ENCODE data around the gene FRMD1.

The FRMD1 gene

DNA sequence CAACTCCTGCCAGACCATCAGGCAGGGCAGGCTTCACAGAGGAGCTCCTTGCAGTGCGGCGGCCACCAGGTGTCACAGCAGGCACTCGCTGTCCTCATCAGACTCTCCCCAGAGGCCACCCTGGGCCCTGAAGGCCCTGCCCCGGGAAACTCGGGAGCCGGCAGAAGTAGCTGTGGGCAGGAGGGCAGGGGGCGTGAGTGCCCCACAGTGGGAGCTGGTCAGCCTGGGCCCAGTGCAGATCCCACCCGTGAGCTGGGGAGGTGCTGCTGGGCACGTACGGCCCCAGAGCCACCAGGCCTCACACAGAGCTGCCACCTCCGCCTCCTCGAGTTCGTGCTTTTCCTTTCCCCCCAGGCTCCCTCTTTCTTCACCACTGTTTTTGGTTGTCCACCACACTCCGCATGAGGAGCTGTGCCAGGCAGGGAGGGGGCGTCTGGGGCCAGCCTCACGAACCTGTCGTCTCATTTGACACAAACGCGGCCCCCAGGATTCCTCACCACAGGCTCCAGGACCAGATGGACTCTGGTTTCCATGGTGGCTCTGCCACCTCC is 33.8 kb downstream of the FRMD1 start:
- Histone ChIP-seq H3K36me3 (ENCODE audit: insufficient read depth, low read length) (no peaks in the 10 kb centered on the region), H3K9me3 (ENCODE audit: insufficient read depth, low read depth, low read length) (peaks cover 10% of the 10 kb centered on the region), H3K4me3 (ENCODE audit: low read length) (no peak overlapping the region), H3K9ac (ENCODE audit: low read depth, low read length) (no peak overlapping the region), H3K27ac (ENCODE audit: low read depth, low read length) (no peak overlapping the region), H3K27me3 (ENCODE audit: insufficient read depth, low read length) (no peaks in the 10 kb centered on the region), H3K4me1 (ENCODE audit: insufficient read depth, low read length) (no peaks in the 10 kb centered on the region)
- 87% methylated on average over 19 of the region's 19 CpGs for WGBS

DNA sequence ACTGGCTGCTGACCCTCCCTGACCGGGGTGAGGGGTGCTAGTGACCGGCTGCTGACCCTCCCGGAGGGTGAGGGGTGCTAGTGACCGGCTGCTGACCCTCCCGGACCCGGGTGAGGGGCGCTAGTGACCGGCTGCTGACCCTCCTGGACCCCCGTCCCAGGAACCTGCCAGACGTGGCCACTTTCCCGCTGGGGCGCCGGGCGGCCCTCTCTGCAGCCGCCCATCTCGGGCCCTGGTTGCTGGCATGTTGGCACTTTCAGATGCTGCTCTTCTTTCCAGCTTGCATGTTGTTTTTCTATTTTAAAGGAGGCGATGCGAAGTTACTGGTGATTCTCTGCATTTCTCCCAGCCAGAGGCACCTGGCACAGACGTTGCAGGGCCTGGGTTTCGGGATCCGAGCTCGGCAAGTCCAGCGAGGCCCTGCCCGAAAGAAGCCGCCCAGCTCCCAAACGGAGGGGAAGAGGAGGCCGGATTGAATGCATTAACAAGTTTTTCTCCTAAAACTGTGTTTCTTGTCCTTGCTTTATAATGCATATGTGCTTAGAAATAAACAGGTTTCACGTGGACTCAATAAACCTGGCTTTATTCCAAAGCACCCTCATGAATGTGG is 34.4 kb downstream of the FRMD1 start:
- WGBS, result 91% methylated on average over 28 of the region's 28 CpGs
- no peaks in the 10 kb centered on the region for H3K4me1 ChIP-seq (ENCODE audit: insufficient read depth, low read length)

DNA sequence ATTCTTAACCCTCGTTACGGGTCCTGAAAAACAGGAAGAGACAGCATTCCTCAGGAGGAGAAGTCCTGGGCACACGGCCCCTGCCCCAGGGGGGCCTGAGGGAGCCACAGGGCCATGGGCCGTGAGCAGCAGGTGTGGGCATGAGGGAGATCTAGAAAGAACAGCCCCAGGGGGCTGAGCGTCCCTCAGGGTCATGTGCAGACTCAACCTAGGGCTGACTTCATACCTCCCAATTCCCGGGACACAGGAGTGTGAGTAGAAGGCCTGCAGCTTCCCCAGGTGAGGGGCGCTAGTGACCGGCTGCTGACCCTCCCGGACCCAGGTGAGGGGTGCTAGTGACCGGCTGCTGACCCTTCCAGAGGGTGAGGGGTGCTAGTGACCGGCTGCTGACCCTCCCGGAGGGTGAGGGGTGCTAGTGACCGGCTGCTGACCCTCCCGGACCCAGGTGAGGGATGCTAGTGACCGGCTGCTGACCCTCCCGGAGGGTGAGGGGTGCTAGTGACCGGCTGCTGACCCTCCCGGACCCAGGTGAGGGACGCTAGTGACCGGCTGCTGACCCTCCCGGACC is 35.1 kb downstream of the FRMD1 start:
- H3K36me3 ChIP-seq (ENCODE audit: insufficient read depth, low read length), result no peaks in the 10 kb centered on the region
- H3K4me1 ChIP-seq (ENCODE audit: insufficient read depth, low read length), result no peaks in the 10 kb centered on the region
- H3K9me3 ChIP-seq (ENCODE audit: insufficient read depth, low read depth, low read length), result peaks cover 23% of the 10 kb centered on the region
- H3K27me3 ChIP-seq (ENCODE audit: insufficient read depth, low read length), result no peaks in the 10 kb centered on the region
- WGBS, result 95% methylated on average over 21 of the region's 21 CpGs
- no peak overlapping the region for H3K4me3 ChIP-seq (ENCODE audit: low read length)
- H3K27ac ChIP-seq (ENCODE audit: low read depth, low read length), result no peak overlapping the region
- H3K9ac ChIP-seq (ENCODE audit: low read depth, low read length), result no peak overlapping the region

More for the DNA sequence above, 34.4 kb downstream of the FRMD1 start:
- H3K27me3 ChIP-seq (ENCODE audit: insufficient read depth, low read length), result no peaks in the 10 kb centered on the region
- no peak overlapping the region for H3K4me3 ChIP-seq (ENCODE audit: low read length)
- peaks cover 16% of the 10 kb centered on the region for H3K9me3 ChIP-seq (ENCODE audit: insufficient read depth, low read depth, low read length)
- H3K9ac ChIP-seq (ENCODE audit: low read depth, low read length), result no peak overlapping the region
- no peaks in the 10 kb centered on the region for H3K36me3 ChIP-seq (ENCODE audit: insufficient read depth, low read length)
- H3K27ac ChIP-seq (ENCODE audit: low read depth, low read length), result no peak overlapping the region

DNA sequence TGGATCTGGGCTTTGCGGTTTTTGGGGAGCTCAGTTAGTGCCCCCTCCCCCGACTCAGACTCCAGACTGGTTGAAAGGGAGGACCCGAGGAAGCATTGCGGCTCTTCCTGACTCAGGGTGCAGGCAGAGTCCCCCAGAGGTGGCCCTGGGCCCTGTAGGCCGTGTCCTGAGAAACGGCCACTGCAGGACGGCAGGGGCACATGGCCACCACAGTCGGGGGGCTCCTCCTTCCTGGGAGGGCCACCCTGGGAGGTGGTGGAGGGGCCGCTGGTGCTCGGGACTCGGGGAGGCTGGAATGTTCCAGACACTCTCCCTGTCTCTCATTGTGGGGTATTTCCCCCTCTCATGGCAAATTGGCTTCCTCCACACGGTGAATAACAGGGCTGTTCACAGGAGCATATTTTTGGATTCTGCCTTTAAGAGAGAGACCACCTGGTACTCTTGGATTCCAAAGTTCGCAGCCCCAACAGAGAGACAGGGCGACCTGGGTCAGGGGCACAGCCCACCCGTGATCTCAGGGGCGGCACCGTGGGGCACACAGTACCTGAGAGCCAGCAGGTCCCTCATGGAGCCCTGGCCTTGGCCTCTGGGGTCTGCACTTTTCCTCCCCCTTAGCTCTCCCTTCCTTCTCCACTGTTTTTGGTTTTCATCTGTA is 35.7 kb downstream of the FRMD1 start:
- Histone ChIP-seq H3K9me3 (ENCODE audit: insufficient read depth, low read depth, low read length) (peaks cover 29% of the 10 kb centered on the region), H3K4me3 (ENCODE audit: low read length) (no peak overlapping the region), H3K27ac (ENCODE audit: low read depth, low read length) (no peak overlapping the region), H3K4me1 (ENCODE audit: insufficient read depth, low read length) (no peaks in the 10 kb centered on the region), H3K9ac (ENCODE audit: low read depth, low read length) (no peak overlapping the region), H3K36me3 (ENCODE audit: insufficient read depth, low read length) (no peaks in the 10 kb centered on the region), H3K27me3 (ENCODE audit: insufficient read depth, low read length) (no peaks in the 10 kb centered on the region)
- WGBS, result 93% methylated on average over 17 of the region's 17 CpGs

DNA sequence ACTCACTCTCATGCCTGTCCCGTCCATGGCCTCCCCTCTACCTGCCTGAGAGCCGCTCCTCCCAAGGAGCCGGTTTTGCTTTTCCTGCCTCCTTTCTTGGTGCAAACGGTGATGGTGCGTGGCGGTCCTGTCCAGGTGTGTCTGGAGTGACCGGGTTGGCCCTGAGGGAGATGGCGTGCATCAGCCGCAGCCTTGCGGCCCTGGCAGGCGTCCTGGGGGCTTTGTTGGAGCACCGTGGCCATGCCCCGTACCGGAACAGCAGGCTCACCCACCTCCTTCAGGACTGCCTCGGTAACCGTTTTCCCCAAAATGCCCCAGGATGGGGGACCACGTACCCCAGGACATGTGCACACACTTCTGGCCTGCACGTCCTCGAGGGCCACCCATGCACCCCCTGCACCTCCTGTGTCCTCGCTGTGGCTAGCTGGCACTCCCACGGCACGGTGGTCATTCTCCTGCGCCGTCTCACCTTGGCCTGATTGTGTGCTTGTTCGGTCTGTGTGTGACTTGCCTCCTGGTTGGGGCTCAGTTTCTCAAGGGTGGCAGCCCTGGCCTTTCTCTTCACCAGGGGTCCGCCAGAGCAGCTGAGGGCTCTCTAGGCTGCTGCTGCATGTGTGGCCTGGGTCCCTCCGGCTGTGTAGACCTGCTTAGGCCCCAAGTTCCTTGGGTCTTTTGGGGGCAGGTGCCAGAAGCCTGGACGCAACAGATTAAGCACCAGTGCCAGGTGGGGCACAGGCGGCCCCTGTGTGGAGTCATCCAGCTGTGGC is 36.4 kb downstream of the FRMD1 start:
- H3K36me3 ChIP-seq (ENCODE audit: insufficient read depth, low read length), result no peaks in the 10 kb centered on the region
- H3K27me3 ChIP-seq (ENCODE audit: insufficient read depth, low read length), result no peaks in the 10 kb centered on the region
- H3K9me3 ChIP-seq (ENCODE audit: insufficient read depth, low read depth, low read length), result peaks cover 35% of the 10 kb centered on the region
- no peaks in the 10 kb centered on the region for H3K4me1 ChIP-seq (ENCODE audit: insufficient read depth, low read length)
- H3K4me3 ChIP-seq (ENCODE audit: low read length), result no peak overlapping the region
- 94% methylated on average over 29 of the region's 29 CpGs for WGBS
- no peak overlapping the region for H3K27ac ChIP-seq (ENCODE audit: low read depth, low read length)
- no peak overlapping the region for H3K9ac ChIP-seq (ENCODE audit: low read depth, low read length)

DNA sequence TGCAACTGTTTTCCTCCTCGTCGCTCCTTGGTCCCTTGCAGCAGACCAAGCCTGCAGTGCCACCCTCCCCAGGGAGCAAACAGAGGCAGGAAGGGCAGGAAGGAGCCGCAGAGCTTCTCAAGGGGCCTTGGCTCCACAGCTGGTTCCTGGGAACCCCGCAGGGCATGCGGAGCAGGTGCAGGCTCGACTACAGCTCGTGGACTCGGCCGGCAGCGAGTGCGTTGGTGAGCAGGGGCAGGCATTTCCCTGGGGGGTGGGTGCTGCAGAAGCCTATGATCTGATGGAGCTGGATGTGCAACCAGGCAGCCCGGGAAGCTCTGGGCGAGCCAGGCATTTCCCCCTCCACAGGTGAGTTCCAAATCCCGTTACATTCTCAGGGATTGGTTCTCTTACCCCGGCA is 37.1 kb downstream of the FRMD1 start:
- Histone ChIP-seq H3K36me3 (ENCODE audit: insufficient read depth, low read length) (no peaks in the 10 kb centered on the region), H3K9ac (ENCODE audit: low read depth, low read length) (no peak overlapping the region), H3K9me3 (ENCODE audit: insufficient read depth, low read depth, low read length) (peaks cover 35% of the 10 kb centered on the region), H3K27me3 (ENCODE audit: insufficient read depth, low read length) (no peaks in the 10 kb centered on the region), H3K27ac (ENCODE audit: low read depth, low read length) (no peak overlapping the region), H3K4me1 (ENCODE audit: insufficient read depth, low read length) (no peaks in the 10 kb centered on the region), H3K4me3 (ENCODE audit: low read length) (no peak overlapping the region)
- WGBS, result 88% methylated on average over 15 of the region's 15 CpGs

DNA sequence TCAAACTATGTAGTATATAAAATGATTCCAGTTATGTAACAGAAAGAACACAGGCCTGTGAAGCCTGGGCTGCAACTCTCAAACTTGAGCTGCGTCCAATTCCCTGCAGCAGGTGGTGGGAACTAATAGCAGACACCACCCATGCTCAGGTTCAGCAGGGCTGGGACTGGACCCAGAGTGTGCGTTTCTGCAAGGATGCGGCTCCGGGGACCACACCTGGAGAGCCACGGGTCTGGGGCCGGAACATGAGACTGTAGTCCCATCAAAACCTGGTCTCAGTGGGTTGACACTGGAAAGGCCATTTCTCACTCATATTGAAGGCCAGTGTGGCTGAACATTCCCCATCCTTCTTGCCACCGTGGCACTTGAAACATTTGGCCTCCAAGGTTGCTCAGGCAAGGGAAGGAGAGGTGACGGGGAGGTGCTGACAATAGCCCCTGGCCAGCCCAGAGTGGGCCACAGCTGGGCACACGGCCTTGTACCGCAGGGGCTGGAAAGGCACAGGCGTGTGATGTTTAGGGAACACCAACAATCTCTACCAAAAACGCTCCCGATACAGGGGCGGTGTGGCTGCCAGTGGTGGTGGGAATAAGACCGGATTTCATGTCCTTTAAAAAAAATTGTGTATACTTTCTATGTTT is 38.0 kb downstream of the FRMD1 start:
- H3K27ac ChIP-seq (ENCODE audit: low read depth, low read length), result no peak overlapping the region
- peaks cover 4% of the 10 kb centered on the region; the same call in 1 of the 2 replicates for H3K27me3 ChIP-seq (ENCODE audit: insufficient read depth, low read length)
- no peak overlapping the region for H3K9ac ChIP-seq (ENCODE audit: low read depth, low read length)
- WGBS, result 94% methylated on average over 14 of the region's 15 CpGs
- H3K36me3 ChIP-seq (ENCODE audit: insufficient read depth, low read length), result no peaks in the 10 kb centered on the region
- H3K4me3 ChIP-seq (ENCODE audit: low read length), result no peak overlapping the region
- peaks cover 1% of the 10 kb centered on the region for H3K4me1 ChIP-seq (ENCODE audit: insufficient read depth, low read length)
- H3K9me3 ChIP-seq (ENCODE audit: insufficient read depth, low read depth, low read length), result peaks cover 35% of the 10 kb centered on the region

DNA sequence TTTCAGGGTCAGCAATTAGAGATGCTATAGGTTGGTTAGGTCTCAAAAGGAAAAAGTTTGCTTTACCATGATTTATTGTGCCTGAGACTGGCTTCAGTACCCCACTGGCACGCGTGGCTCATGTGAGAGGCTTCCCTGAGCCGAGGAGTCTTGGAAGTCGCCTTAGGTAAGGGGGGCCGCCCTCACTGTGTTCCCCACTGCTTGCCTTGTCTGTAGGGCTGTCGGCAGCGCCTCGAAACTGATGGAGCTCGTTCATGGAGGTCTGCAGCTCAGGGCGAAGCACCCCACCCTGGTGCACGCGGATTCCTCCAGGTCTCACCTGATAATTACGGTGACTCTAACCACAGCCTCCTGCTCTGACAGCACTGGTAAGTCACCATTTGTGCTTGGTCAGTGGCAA is 39.2 kb downstream of the FRMD1 start:
- Histone ChIP-seq H3K4me1 (ENCODE audit: insufficient read depth, low read length) (peaks cover 7% of the 10 kb centered on the region), H3K27me3 (ENCODE audit: insufficient read depth, low read length) (peaks cover 11% of the 10 kb centered on the region), H3K4me3 (ENCODE audit: low read length) (no peak overlapping the region), H3K9ac (ENCODE audit: low read depth, low read length) (no peak overlapping the region), H3K36me3 (ENCODE audit: insufficient read depth, low read length) (no peaks in the 10 kb centered on the region), H3K9me3 (ENCODE audit: insufficient read depth, low read depth, low read length) (peaks cover 35% of the 10 kb centered on the region), H3K27ac (ENCODE audit: low read depth, low read length) (no peak overlapping the region)
- WGBS, result 87% methylated on average over 13 of the region's 13 CpGs

DNA sequence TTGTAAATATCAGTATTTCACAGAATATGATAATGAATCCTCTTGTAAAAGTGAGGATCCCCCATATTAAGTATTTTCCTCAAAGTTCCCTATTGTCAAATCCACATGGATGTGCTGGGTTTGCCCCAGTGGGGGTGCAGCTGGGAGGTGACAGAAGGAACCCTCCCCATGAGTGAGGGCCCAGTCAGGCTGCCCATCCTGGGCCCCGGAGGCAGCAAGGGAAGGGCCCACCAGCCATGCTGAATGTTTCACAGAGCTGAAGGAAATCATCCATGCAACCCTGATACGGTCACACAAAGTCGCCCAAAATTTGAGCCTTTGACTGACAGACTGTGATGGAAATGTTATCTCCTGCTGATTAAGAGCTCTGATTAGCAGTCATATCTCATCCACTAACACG is 39.7 kb downstream of the FRMD1 start:
- Histone ChIP-seq H3K27me3 (ENCODE audit: insufficient read depth, low read length) (peaks cover 15% of the 10 kb centered on the region), H3K9me3 (ENCODE audit: insufficient read depth, low read depth, low read length) (peaks cover 35% of the 10 kb centered on the region), H3K9ac (ENCODE audit: low read depth, low read length) (no peak overlapping the region), H3K36me3 (ENCODE audit: insufficient read depth, low read length) (no peaks in the 10 kb centered on the region), H3K4me3 (ENCODE audit: low read length) (no peak overlapping the region), H3K4me1 (ENCODE audit: insufficient read depth, low read length) (peaks cover 7% of the 10 kb centered on the region), H3K27ac (ENCODE audit: low read depth, low read length) (no peak overlapping the region)
- WGBS, result 89% methylated on average over 3 of the region's 4 CpGs

DNA sequence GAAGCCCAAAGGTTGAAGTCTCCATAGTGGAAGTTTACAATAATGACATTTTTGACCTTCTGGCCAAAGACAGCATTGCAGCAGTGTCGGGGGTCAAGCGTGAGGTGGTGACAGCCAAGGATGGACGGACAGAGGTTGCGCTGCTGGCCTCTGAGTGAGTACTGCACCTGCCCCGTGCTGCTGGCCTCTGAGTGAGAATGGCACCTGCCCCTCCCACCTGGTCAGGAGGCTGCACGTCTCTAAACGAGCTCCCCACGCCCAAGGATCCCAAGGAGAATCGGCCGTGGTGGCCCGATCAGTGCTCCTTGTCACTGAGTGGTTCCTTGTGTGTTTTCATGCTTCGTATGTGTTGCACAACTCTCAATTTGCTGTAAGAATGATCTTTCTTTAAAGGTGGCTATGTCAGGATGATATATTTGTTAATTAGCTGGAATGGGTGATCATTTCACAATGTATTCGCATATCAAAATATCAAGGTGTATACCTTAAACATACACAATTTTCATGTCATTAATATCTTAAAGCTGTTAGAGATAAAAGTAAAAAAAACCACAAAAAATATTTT is 40.4 kb downstream of the FRMD1 start:
- Histone ChIP-seq H3K36me3 (ENCODE audit: insufficient read depth, low read length) (no peaks in the 10 kb centered on the region), H3K9ac (ENCODE audit: low read depth, low read length) (no peak overlapping the region), H3K27ac (ENCODE audit: low read depth, low read length) (no peak overlapping the region), H3K4me3 (ENCODE audit: low read length) (no peak overlapping the region), H3K9me3 (ENCODE audit: insufficient read depth, low read depth, low read length) (peaks cover 35% of the 10 kb centered on the region), H3K4me1 (ENCODE audit: insufficient read depth, low read length) (peaks cover 7% of the 10 kb centered on the region), H3K27me3 (ENCODE audit: insufficient read depth, low read length) (peaks cover 15% of the 10 kb centered on the region)
- WGBS, result 95% methylated on average over 12 of the region's 13 CpGs

All from HUES64 (cell line).